Neural cell (in vitro differentiated cells): ENCODE results near the gene GABPA. TPM values are rescaled to one million over a fixed set of nuclear protein-coding genes. Genes with fewer than 3 reads are reported as not detected.
"Not testable (repeated sequence)": the region's sequence is repeated elsewhere in the genome, so short reads cannot be mapped to it uniquely, and the experiment has no call there.

Experiments
- H2AFZ ChIP-seq: fragments of 200-600, 300-800 bp; sonication (generic), shearing (Covaris generic); 2 replicates; pipeline ENCODE4 v1.6.0; 2014; ENCODE audit warnings: low read depth, mild to moderate bottlenecking, antibody characterized with exemption, low read length, moderate library complexity
- H3F3A ChIP-seq: fragments of 200-600 bp; shearing (Covaris generic); 2 replicates; pipeline ENCODE4 v1.6.1; 2016; ENCODE audit warnings: mild to moderate bottlenecking, moderate library complexity, mixed read lengths, antibody characterized with exemption, low read length; ENCODE audit not compliant: insufficient read depth, poor library complexity, severe bottlenecking
- H3K27ac ChIP-seq: fragments of 200-600, 300-800 bp; sonication (generic), shearing (Covaris generic); 2 replicates; pipeline ENCODE4 v1.5.1; 2014; ENCODE audit warnings: mild to moderate bottlenecking, low read length, moderate library complexity
- H3K27me3 ChIP-seq: fragments of 300-800, 200-600 bp; sonication (generic), shearing (Covaris generic); 2 replicates; pipeline ENCODE4 v1.6.0; 2014; ENCODE audit warnings: mild to moderate bottlenecking, low read depth, low read length, moderate library complexity; ENCODE audit not compliant: insufficient read depth
- H3K36me3 ChIP-seq: fragments of 300-800, 200-600 bp; sonication (generic), shearing (Covaris generic); 2 replicates; pipeline ENCODE4 v1.5.1; 2014; ENCODE audit warnings: mild to moderate bottlenecking, antibody characterized with exemption, low read length, moderate library complexity; ENCODE audit not compliant: insufficient read depth
- H3K4me2 ChIP-seq: fragments of 300-800, 200-600 bp; sonication (generic), shearing (Covaris generic); 2 replicates; pipeline ENCODE4 v1.6.0; 2014; ENCODE audit warnings: mild to moderate bottlenecking, low read length
- H3K4me3 ChIP-seq: fragments of 300-800, 200-600 bp; sonication (generic), shearing (Covaris generic); 2 replicates; pipeline ENCODE4 v1.5.1; 2014; ENCODE audit warnings: mild to moderate bottlenecking, low read length, moderate library complexity
- H3K79me2 ChIP-seq: fragments of 200-600 bp; shearing (Covaris generic); replicated peaks from 2 replicates; pipeline ENCODE4 v1.6.0; 2014; ENCODE audit warnings: mild to moderate bottlenecking, low read length, moderate library complexity; ENCODE audit not compliant: insufficient read depth
- H3K9ac ChIP-seq: fragments of 300-800, 200-600 bp; sonication (generic), shearing (Covaris generic); 2 replicates; pipeline ENCODE4 v1.6.1; 2016; ENCODE audit warnings: mild to moderate bottlenecking, low read length, mixed read lengths
- H3K9me2 ChIP-seq: fragments of 200-600 bp; shearing (Covaris generic); 2 replicates; pipeline ENCODE4 v1.6.1; 2016; ENCODE audit warnings: mild to moderate bottlenecking, low read length, mixed read lengths; ENCODE audit not compliant: insufficient read depth
- H3K9me3 ChIP-seq: fragments of 200-600, 300-800 bp; sonication (generic), shearing (Covaris generic); 2 replicates; pipeline ENCODE4 v1.6.1; 2016; ENCODE audit warnings: mild to moderate bottlenecking, mixed run types, low read length, moderate library complexity, mixed read lengths
- H4K20me1 ChIP-seq: fragments of 200-600 bp; shearing (Covaris generic); 2 replicates; pipeline ENCODE4 v1.6.1; 2016; ENCODE audit warnings: mild to moderate bottlenecking, mixed run types; ENCODE audit not compliant: insufficient read depth
- EP300 ChIP-seq: fragments of 450-650 bp; conservative IDR thresholded peaks from 2 replicates; pipeline ENCODE4 v1.6.1; 2014; ENCODE audit warnings: antibody characterized with exemption, mild to moderate bottlenecking, moderate library complexity; ENCODE audit not compliant: poor library complexity, severe bottlenecking
- EZH2 ChIP-seq: fragments of 200-600, 300-800 bp; shearing (Covaris generic), sonication (generic); IDR thresholded peaks from 2 replicates; pipeline ENCODE4 v1.6.1; 2014; ENCODE audit warnings: antibody characterized with exemption, low read length, borderline replicate concordance, mild to moderate bottlenecking; ENCODE audit not compliant: insufficient read depth, poor library complexity, severe bottlenecking
- POLR2AphosphoS5 ChIP-seq: IDR thresholded peaks from 2 replicates; pipeline ENCODE4 v1.6.1; 2012
- RAD21 ChIP-seq: fragments of 450-650 bp; conservative IDR thresholded peaks from 2 replicates; pipeline ENCODE4 v1.6.1; 2014; ENCODE audit warnings: antibody characterized with exemption, mild to moderate bottlenecking, moderate library complexity
- SMC3 ChIP-seq: fragments of 450-650 bp; conservative IDR thresholded peaks from 2 replicates; pipeline ENCODE4 v1.6.1; 2014; ENCODE audit warnings: antibody characterized with exemption, mild to moderate bottlenecking, moderate library complexity; ENCODE audit not compliant: poor library complexity
- TAF1 ChIP-seq: IDR thresholded peaks from 2 replicates; pipeline ENCODE4 v1.6.1; 2012; ENCODE audit warnings: low read depth
- polyA plus RNA-seq: library from polyadenylated mRNA; depleted of rRNA; stranded (reverse); fragments of >200 nt; gene quantifications from 2 replicates; pipeline ENCODE4 v1.2.3, GENCODE V29; 2014
- TF ChIP-seq, protein P1 (sequence below): fragments of 450-650 bp; IDR thresholded peaks from 2 replicates; pipeline ENCODE4 v1.5.1; 2014; ENCODE audit warnings: antibody characterized with exemption, mild to moderate bottlenecking, moderate library complexity; ENCODE audit not compliant: poor library complexity, severe bottlenecking
- TF ChIP-seq, protein P2 (sequence below): IDR thresholded peaks from 2 replicates; pipeline ENCODE4 v1.6.1; 2012; ENCODE audit warnings: borderline replicate concordance

Gene GABPA
- polyA plus RNA-seq, 1 donor from 2014 or later = 45.4 TPM

GRCh38 chr21:25772686-25773085 is 37.9 kb downstream of the GABPA start:
- no peaks in the 10 kb centered on the region for H4K20me1 ChIP-seq
- no peaks in the 10 kb centered on the region for H3F3A ChIP-seq
- no peak overlapping the region for H3K4me2 ChIP-seq
- no peaks in the 10 kb centered on the region for H3K79me2 ChIP-seq
- no peaks in the 10 kb centered on the region for H3K36me3 ChIP-seq
- no peak overlapping the region for H3K4me3 ChIP-seq
- TF ChIP-seq, protein P1, sequence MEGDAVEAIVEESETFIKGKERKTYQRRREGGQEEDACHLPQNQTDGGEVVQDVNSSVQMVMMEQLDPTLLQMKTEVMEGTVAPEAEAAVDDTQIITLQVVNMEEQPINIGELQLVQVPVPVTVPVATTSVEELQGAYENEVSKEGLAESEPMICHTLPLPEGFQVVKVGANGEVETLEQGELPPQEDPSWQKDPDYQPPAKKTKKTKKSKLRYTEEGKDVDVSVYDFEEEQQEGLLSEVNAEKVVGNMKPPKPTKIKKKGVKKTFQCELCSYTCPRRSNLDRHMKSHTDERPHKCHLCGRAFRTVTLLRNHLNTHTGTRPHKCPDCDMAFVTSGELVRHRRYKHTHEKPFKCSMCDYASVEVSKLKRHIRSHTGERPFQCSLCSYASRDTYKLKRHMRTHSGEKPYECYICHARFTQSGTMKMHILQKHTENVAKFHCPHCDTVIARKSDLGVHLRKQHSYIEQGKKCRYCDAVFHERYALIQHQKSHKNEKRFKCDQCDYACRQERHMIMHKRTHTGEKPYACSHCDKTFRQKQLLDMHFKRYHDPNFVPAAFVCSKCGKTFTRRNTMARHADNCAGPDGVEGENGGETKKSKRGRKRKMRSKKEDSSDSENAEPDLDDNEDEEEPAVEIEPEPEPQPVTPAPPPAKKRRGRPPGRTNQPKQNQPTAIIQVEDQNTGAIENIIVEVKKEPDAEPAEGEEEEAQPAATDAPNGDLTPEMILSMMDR = no peak
- no peak for TF ChIP-seq EP300
- no peak for TF ChIP-seq EZH2
- TF ChIP-seq TAF1 = no peak
- no peak for TF ChIP-seq SMC3
- H3K9me3 ChIP-seq = no peaks in the 10 kb centered on the region
- no peaks in the 10 kb centered on the region for H3K9me2 ChIP-seq
- no peak overlapping the region for H3K27ac ChIP-seq
- H3K27me3 ChIP-seq = no peaks in the 10 kb centered on the region
- H2AFZ ChIP-seq = no peak overlapping the region
- no peak overlapping the region for H3K9ac ChIP-seq

GRCh38 chr21:25776440-25776839 is 41.7 kb downstream of the GABPA start:
- H2AFZ ChIP-seq = no peak overlapping the region
- no peaks in the 10 kb centered on the region for H3K36me3 ChIP-seq
- no peak overlapping the region for H3K4me2 ChIP-seq
- H4K20me1 ChIP-seq = no peaks in the 10 kb centered on the region
- H3K9me3 ChIP-seq = no peaks in the 10 kb centered on the region
- H3K9me2 ChIP-seq = no peaks in the 10 kb centered on the region
- no peaks in the 10 kb centered on the region for H3K27me3 ChIP-seq
- H3K4me3 ChIP-seq = no peak overlapping the region
- TF ChIP-seq TAF1 (no peak), RAD21 (no peak), EZH2 (no peak), POLR2AphosphoS5 (no peak)
- TF ChIP-seq, protein P2, sequence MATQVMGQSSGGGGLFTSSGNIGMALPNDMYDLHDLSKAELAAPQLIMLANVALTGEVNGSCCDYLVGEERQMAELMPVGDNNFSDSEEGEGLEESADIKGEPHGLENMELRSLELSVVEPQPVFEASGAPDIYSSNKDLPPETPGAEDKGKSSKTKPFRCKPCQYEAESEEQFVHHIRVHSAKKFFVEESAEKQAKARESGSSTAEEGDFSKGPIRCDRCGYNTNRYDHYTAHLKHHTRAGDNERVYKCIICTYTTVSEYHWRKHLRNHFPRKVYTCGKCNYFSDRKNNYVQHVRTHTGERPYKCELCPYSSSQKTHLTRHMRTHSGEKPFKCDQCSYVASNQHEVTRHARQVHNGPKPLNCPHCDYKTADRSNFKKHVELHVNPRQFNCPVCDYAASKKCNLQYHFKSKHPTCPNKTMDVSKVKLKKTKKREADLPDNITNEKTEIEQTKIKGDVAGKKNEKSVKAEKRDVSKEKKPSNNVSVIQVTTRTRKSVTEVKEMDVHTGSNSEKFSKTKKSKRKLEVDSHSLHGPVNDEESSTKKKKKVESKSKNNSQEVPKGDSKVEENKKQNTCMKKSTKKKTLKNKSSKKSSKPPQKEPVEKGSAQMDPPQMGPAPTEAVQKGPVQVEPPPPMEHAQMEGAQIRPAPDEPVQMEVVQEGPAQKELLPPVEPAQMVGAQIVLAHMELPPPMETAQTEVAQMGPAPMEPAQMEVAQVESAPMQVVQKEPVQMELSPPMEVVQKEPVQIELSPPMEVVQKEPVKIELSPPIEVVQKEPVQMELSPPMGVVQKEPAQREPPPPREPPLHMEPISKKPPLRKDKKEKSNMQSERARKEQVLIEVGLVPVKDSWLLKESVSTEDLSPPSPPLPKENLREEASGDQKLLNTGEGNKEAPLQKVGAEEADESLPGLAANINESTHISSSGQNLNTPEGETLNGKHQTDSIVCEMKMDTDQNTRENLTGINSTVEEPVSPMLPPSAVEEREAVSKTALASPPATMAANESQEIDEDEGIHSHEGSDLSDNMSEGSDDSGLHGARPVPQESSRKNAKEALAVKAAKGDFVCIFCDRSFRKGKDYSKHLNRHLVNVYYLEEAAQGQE = no peak
- TF ChIP-seq, protein P1 = no peak
- no peak overlapping the region for H3K27ac ChIP-seq
- H3K79me2 ChIP-seq = no peaks in the 10 kb centered on the region
- no peaks in the 10 kb centered on the region for H3F3A ChIP-seq
- no peak overlapping the region for H3K9ac ChIP-seq

DNA sequence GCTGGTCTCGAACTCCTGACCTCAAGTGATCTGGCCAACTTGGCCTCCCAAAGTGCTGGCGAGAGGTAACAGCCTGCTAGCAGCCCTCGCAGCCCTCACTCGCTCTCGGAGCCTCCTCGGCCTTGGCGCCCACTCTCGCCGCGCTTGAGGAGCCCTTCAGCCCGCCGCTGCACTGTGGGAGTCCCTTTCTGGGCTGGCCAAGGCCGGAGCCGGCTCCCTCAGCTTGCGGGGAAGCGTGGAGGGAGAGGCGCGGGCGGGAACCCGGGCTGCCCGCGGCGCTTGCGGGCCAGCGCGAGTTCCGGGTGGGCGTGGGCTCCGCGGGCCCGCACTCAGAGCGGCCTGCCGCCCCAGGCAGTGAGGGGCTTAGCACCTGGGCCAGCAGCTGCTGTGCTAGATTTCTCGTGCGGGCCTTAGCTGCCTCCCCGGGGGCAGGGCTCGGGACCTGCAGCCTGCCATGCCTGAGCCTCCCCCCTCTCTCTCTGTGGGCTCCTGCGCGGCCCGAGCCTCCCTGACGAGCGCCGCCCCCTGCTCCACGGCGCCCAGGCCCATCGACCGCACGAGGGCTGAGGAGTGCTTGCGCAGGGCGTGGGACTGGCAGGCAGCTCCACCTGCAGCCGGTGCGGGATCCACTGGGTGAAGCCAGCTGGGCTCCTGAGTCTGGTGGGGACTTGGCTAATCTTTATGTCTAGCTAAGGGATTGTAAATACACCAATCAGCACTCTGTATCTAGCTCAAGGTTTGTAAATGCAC is 43.5 kb downstream of the GABPA start:
- not testable (repeated sequence) for H3K27ac ChIP-seq, H2AFZ ChIP-seq, H3K79me2 ChIP-seq

More for the DNA sequence above, 43.5 kb downstream of the GABPA start:
- not testable (repeated sequence) for H3K4me2 ChIP-seq, H3K9me3 ChIP-seq, H3K36me3 ChIP-seq, H3F3A ChIP-seq, H4K20me1 ChIP-seq, H3K4me3 ChIP-seq, H3K27me3 ChIP-seq, H3K9me2 ChIP-seq, H3K9ac ChIP-seq
